Left lung (tissue), 10 donors: Measurements from ENCODE around the gene HMG20A. TPM values are rescaled to one million over a fixed set of nuclear protein-coding genes. Genes with fewer than 3 reads are reported as not detected.
A peak's percentile ranks its signal among the peaks of the same experiment; 100 is the strongest.

Experiments used
- ATAC-seq: fragments of 200-7000 bp; cut with Tn5 transposase; one replicate; pipeline ENCODE4 v1.9.1; 2020; ENCODE audit warnings: moderate library complexity
- DNase-seq, 4 donors: peaks; one replicate each; pipeline ENCODE4 v3.0.0-alpha.2; 2013 to 2020
- H3K27ac ChIP-seq, 2 donors: fragments of 200-600 bp; sonication (generic) in 1 of 2; one replicate each; pipeline versions ENCODE4 v1.5.0 to v1.8.0; 2020 to 2021
- H3K27me3 ChIP-seq, 2 donors: fragments of 200-600 bp; sonication (generic) in 1 of 2; one replicate each; pipeline versions ENCODE4 v1.5.0 to v1.8.0; 2020 to 2021
- H3K36me3 ChIP-seq, 2 donors: fragments of 200-600 bp; sonication (generic) in 1 of 2; one replicate each; pipeline versions ENCODE4 v1.5.0 to v1.8.0; 2020 to 2021
- H3K4me1 ChIP-seq, 2 donors: fragments of 200-600 bp; one replicate each; pipeline ENCODE4 v1.8.0; 2021
- H3K4me3 ChIP-seq, 2 donors: fragments of 200-600 bp; sonication (generic) in 1 of 2; one replicate each; pipeline versions ENCODE4 v1.5.0 to v1.8.0; 2020 to 2021; ENCODE audit warnings: mild to moderate bottlenecking in 1 of 2
- H3K9me3 ChIP-seq, 2 donors: fragments of 200-600 bp; sonication (generic) in 1 of 2; one replicate each; pipeline versions ENCODE4 v1.5.0 to v1.8.0; 2020 to 2021
- intact Hi-C, 2 donors: fragments of 100-400 bp; cut with DNase I; formaldehyde crosslinking; loops; one replicate each; pipeline versions ENCODE4 v1.11.2 to v1.14.2; 2022
- polyA plus RNA-seq, 6 donors: library from polyadenylated mRNA; unstranded; fragments of 120-200 nt; gene quantifications; one replicate each; pipeline ENCODE4 v1.2.1, GENCODE V29; 2013; ENCODE audit not compliant: insufficient read length in 6 of 6
- total RNA-seq, 2 donors: library from RNA; stranded (reverse); fragmentation: NEBNext Ultra II Directional; extraction: Animal tissue kit (Norgen Biotek cat#: 25700); gene quantifications; one replicate each; pipeline ENCODE4 v1.2.1, GENCODE V29; 2021
- TF ChIP-seq, protein P1 (sequence below), 2 donors: fragments of 200-600 bp; sonication (generic) in 1 of 2; IDR thresholded peaks; one replicate each; pipeline versions ENCODE4 v1.5.0 to v1.8.0; 2021; ENCODE audit warnings: antibody characterized with exemption in 2 of 2
- donor health status: DM: no; HTN: yes; CAD: no.
- donor health status: DM: no; HTN: no; CAD: no.

The HMG20A gene
- total and polyA plus RNA-seq, 8 donors, result 34.9 to 93.5 (median 76.5) TPM

DNA sequence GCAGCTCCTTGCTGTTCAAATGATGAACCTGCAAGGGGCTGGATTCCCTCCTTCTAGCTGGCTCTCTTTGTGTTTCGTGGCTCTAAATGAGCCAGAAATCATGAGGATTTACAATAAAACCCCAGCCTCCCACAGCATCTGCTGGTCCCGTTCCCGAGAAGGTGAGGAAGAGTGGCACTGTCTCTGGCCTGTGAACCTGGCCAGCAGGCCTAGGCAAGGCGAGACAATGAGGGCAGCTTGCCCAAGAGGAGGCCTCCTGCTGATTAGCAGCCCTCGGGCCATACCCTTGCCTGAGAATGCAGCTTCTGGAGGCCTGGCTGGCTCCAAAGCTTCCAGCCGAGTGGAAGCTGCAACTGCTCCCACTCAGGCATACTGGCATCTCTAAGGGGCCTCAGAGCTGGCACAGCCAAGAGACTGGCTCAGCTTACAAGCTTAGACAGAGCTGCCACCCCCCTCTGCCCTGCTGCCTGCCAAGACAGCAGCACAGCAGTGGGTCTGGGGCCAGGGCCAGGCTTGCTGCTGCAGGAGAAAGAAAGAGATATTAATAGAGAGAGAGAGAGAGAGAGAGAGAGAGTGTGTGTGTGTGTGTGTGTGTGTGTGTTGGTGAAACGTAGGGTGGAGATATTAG, 76.5 kb downstream of the HMG20A start:
- ATAC-seq (peak; percentile 31), DNase-seq (peak in 1 of 4 donors; percentile 50)
- Histone ChIP-seq H3K27ac (peak overlapping the region; percentile 62 to 79), H3K4me1 (peaks cover 35 to 44% of the 10 kb centered on the region in 2 donors), H3K36me3 (no peaks in the 10 kb centered on the region), H3K4me3 (no peak overlapping the region), H3K9me3 (no peaks in the 10 kb centered on the region), H3K27me3 (no peaks in the 10 kb centered on the region)
- intact Hi-C loops, result no loop called here
- TF ChIP-seq, protein P1, sequence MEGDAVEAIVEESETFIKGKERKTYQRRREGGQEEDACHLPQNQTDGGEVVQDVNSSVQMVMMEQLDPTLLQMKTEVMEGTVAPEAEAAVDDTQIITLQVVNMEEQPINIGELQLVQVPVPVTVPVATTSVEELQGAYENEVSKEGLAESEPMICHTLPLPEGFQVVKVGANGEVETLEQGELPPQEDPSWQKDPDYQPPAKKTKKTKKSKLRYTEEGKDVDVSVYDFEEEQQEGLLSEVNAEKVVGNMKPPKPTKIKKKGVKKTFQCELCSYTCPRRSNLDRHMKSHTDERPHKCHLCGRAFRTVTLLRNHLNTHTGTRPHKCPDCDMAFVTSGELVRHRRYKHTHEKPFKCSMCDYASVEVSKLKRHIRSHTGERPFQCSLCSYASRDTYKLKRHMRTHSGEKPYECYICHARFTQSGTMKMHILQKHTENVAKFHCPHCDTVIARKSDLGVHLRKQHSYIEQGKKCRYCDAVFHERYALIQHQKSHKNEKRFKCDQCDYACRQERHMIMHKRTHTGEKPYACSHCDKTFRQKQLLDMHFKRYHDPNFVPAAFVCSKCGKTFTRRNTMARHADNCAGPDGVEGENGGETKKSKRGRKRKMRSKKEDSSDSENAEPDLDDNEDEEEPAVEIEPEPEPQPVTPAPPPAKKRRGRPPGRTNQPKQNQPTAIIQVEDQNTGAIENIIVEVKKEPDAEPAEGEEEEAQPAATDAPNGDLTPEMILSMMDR (IDR thresholded peaks at IDR 0.05), result peak in 1 of 2 donors; percentile 48

DNA sequence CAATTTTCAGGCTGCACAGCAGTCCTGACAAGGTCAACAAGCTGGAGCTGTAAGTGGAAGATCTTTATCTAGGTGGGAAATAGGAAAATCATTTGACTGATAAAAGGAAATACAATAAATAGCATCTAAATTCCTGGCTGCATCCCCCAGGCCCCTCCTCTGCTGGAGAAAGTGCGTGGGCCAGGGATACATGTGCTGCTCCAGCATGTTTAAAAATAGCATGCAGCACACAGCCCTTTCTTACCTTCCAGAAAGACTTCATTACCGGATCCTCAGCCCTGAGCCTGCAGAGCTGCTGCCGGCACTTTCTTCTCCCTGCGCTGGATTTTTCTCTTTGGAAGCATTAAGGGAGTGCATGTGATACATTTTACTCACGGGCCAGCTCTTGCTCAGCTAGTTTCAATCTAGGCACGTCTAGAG, 77.3 kb downstream of the HMG20A start:
- TF ChIP-seq, protein P1 (IDR thresholded peaks at IDR 0.05), result no peak
- Histone ChIP-seq H3K9me3 (no peaks in the 10 kb centered on the region), H3K27ac (peak overlapping the region; percentile 13 to 67), H3K36me3 (no peaks in the 10 kb centered on the region), H3K4me1 (peaks cover 35 to 43% of the 10 kb centered on the region in 2 donors), H3K4me3 (no peak overlapping the region), H3K27me3 (no peaks in the 10 kb centered on the region)
- intact Hi-C loops, result no loop called here
- DNase-seq (no peak), ATAC-seq (no peak)

DNA sequence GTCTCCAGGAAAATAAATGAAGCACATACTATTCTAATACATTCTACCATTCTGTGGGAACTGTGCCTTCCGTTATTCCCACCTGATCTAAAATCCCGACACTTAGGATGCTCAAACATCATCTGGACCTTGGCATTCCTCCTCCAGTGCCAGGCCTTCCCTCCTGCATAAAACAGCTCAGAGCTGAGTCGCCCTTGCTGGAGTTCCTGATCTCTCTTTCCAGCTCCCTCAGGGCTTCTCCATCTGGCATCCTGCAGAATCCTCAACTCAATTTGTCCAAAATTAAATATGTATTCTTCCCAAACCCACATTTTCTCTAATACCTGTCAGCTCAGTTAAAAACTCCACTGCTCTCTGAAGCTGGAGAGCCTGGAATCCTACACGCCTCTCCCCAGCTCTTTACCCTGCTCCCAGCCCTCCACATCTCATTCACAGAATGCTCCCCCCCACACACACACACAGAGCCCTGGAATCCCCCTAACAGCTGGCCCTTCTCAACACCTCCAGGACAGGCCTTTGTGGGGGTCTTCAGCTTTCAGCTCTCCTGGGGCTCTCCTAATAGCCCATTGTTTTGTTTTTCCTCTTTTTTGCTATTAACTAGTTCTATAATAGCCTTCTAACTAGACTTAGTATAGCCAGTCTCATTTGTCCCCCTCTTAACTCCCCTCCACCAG, 78.5 kb downstream of the HMG20A start:
- Histone ChIP-seq H3K27me3 (no peaks in the 10 kb centered on the region), H3K9me3 (no peaks in the 10 kb centered on the region), H3K4me1 (peaks cover 33 to 41% of the 10 kb centered on the region in 2 donors), H3K27ac (no peak overlapping the region), H3K36me3 (no peaks in the 10 kb centered on the region), H3K4me3 (no peak overlapping the region)
- DNase-seq, result no peak
- TF ChIP-seq, protein P1 (IDR thresholded peaks at IDR 0.05), result no peak
- no peak for ATAC-seq
- intact Hi-C loops, result no loop called here

DNA sequence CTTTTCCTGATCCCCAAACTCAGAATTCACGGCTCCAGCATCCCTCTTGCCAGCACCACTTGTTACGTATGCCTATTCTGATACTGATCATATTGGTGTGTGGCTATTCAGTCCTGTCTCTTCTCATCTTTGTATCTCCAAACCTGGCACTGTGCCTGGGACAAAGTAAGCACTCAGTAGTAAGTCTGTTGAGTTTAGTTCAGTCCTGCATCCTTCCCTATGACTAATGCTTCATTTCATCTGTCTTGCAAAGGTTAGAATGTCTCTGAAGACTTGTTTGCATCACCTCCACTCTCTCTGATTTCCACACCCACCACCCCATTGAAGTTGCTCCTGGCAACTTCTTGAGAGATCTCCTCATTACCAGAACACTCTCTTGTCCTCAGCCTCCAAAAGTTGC, 80.3 kb downstream of the HMG20A start:
- TF ChIP-seq, protein P1 (IDR thresholded peaks at IDR 0.05), result no peak
- no peak overlapping the region for H3K4me3 ChIP-seq
- no peaks in the 10 kb centered on the region for H3K27me3 ChIP-seq
- no peak overlapping the region for H3K27ac ChIP-seq
- no peaks in the 10 kb centered on the region for H3K36me3 ChIP-seq
- H3K9me3 ChIP-seq, result no peaks in the 10 kb centered on the region
- no peak for DNase-seq
- no peak for ATAC-seq
- intact Hi-C loops, result no loop called here
- H3K4me1 ChIP-seq, result peaks cover 26 to 33% of the 10 kb centered on the region in 2 donors

DNA sequence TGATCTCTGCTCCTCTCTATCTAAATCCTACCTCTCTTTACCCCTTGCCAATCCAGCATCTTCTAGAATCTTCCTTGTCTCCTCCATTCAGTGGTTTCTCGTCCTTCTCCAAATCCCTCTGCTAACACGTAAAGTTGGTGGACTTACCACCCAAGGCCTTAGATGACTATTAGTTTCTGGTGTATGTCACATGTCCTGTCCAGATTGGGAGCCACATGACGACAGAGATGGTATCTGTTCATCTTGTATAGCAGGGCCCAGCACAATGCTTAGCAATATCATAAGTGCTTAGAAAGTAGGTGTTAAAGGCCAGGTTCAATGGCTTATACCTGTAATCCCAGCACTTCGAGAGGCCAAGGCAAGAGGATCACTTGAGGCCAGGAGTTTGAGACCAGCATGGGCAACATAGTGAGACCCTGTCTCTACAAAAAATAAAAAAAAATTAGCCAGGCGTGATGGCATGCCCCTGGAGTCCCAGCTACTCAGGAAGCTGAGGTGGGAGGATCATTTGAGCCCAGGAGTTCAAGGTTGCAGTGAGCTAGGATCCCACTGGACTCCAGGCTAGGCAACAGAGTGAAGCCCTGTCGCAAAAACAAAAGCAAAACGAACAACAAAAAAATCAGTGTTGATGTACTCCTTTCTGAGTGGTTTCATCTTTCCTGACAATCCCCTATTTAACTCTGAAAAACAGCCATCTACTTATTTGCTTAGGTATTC, 81.8 kb downstream of the HMG20A start:
- no peak overlapping the region for H3K4me3 ChIP-seq
- no peak overlapping the region for H3K27ac ChIP-seq
- peaks cover 0 to 3% of the 10 kb centered on the region in 2 donors for H3K27me3 ChIP-seq
- H3K36me3 ChIP-seq, result no peaks in the 10 kb centered on the region
- DNase-seq (no peak), ATAC-seq (no peak)
- TF ChIP-seq, protein P1 (IDR thresholded peaks at IDR 0.05), result no peak
- peaks cover 27 to 30% of the 10 kb centered on the region in 2 donors for H3K4me1 ChIP-seq
- intact Hi-C loops, result no loop called here
- no peaks in the 10 kb centered on the region for H3K9me3 ChIP-seq
